DOHH2 (cell line): ENCODE data around the gene RPS28.

Experiments
- CTCF ChIP-seq: fragments of 200-600 bp; sonication (generic); IDR thresholded peaks from one replicate; pipeline ENCODE4 v1.5.1; 2014; ENCODE audit warnings: antibody characterized with exemption, mild to moderate bottlenecking, low read depth, low read length; ENCODE audit not compliant: poor library complexity, severe bottlenecking
- EZH2phosphoT487 ChIP-seq: fragments of 200-600 bp; sonication (generic); IDR thresholded peaks from 2 replicates; pipeline ENCODE4 v1.6.1; 2017; ENCODE audit warnings: borderline replicate concordance, mild to moderate bottlenecking, antibody characterized with exemption, low read length, moderate library complexity, mixed read lengths

DNA sequence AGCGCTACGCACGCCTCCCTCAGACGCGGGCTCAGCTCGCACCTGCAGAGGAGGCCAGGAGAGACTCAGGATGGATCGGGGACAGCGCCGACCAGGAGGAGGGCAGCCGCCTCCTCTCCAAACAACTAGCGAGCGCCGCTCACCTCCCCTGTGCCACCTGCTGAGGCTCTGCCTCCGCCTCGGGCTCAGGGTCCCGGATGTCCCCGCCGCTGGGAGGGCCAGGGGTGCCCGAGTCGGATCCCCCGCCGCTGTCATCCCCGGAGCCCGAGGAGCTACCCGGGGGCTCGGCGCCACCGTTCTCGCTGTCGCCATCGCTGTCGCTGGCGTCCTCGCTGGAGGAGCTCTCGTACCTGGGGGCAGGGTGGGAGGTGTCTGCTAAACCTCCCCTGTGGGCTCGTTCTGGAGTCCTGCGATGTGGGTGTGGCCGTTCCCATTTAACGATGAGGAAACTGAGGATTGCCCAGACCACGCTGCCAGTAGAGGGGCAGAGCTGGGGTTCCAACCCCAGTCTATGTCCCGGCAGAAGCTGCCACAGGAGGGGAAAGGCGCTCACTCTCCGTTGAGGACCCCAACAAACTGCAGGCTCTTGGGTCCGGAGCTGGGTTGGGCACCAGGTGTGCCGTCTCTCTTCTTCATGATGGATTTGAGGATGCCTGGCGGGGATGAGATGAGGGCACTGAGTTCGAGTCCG, 12.6 kb downstream of the RPS28 start:
- TF ChIP-seq CTCF (no peak), EZH2phosphoT487 (no peak)
